Tibial nerve (tissue), 4 donors: ENCODE results near the gene LY86. TPM values are rescaled to one million over a fixed set of nuclear protein-coding genes. Genes with fewer than 3 reads are reported as not detected.
A peak's percentile ranks its signal among the peaks of the same experiment; 100 is the strongest.

Experiments
- DNase-seq, 2 donors: peaks; one replicate each; pipeline ENCODE4 v3.0.0-alpha.2; 2019; ENCODE audit warnings: low spot score in 2 of 2
- H3K27ac ChIP-seq, 4 donors: fragments of 200-600 bp; sonication (generic) in 3 of 4; one replicate each; pipeline ENCODE4 v1.5.1; 2017 to 2019; ENCODE audit warnings: mild to moderate bottlenecking in 1 of 4
- H3K27me3 ChIP-seq, 2 donors: fragments of 200-600 bp; sonication (generic) in 1 of 2; one replicate each; pipeline versions ENCODE4 v1.5.1 to v1.6.0; 2017 to 2019
- H3K36me3 ChIP-seq, 3 donors: fragments of 200-600 bp; sonication (generic); one replicate each; pipeline ENCODE4 v1.5.1; 2018 to 2019
- H3K4me1 ChIP-seq, 4 donors: fragments of 200-600 bp; sonication (generic) in 3 of 4; one replicate each; pipeline ENCODE4 v1.5.1; 2017 to 2019
- H3K4me3 ChIP-seq, 4 donors: fragments of 200-600 bp; sonication (generic) in 3 of 4; one replicate each; pipeline ENCODE4 v1.5.1; 2017 to 2019; ENCODE audit warnings: mild to moderate bottlenecking in 1 of 4, moderate library complexity in 1 of 4
- H3K9me3 ChIP-seq, 4 donors: fragments of 200-600 bp; sonication (generic) in 3 of 4; one replicate each; pipeline ENCODE4 v1.5.1; 2017 to 2019
- CTCF ChIP-seq, 5 experiments: fragments of 200-600 bp in 3 of 5; fragments of 450-650 bp in 2 of 5; sonication (generic) in 3 of 5; IDR thresholded peaks; one replicate each; pipeline ENCODE4 v1.5.1; 2016 to 2019; ENCODE audit warnings: antibody characterized with exemption in 5 of 5, mild to moderate bottlenecking in 3 of 5, moderate library complexity in 2 of 5
- EP300 ChIP-seq, 2 donors: sonication (generic); formaldehyde crosslinking; IDR thresholded peaks; one replicate each; pipeline ENCODE4 v1.6.1; 2017; ENCODE audit warnings: antibody characterized with exemption in 2 of 2, mild to moderate bottlenecking in 1 of 2
- POLR2A ChIP-seq, 2 donors: fragments of 450-650 bp; IDR thresholded peaks; one replicate each; pipeline ENCODE4 v1.6.1; 2017; ENCODE audit warnings: antibody characterized with exemption in 2 of 2, mild to moderate bottlenecking in 2 of 2, moderate library complexity in 2 of 2
- WGBS, 2 donors: methylation state at CpG; one replicate each; pipeline ENCODE4 v1.1.5; 2018; 5-methylcytosine and 5-hydroxymethylcytosine counted together
- total RNA-seq, 4 donors: library from RNA; depleted of rRNA; stranded (reverse); fragments of >200 nt; gene quantifications; one replicate each; pipeline ENCODE4 v1.1.0, GENCODE V29; 2016

LY86 gene
- total RNA-seq, 4 donors from 2014 or later = 0.60 to 8.3 (median 4.5) TPM

DNA sequence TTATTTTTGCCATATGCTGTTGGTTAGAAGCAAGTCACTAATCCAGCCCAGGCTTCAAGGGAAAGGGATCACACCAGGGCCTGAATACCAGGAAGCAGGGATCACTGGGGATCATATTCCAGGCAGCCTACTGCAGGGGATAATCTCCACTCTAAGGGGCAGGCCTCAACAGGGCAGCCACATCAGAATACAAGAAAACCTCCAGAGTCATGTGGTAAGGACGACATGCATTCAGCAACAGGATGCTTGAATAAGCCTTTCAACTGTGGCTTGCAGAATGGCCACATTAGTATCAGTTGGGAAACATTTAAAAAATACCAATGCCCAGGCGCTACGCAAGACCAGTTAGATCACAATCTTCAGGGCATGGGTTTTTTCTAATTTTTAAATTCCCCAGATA lies 109.1 kb downstream of the LY86 start:
- H3K4me3 ChIP-seq = no peak overlapping the region
- no peak for DNase-seq
- H3K27ac ChIP-seq = peak overlapping the region in 2 of 4 donors; percentile 11 to 84
- H3K36me3 ChIP-seq = no peaks in the 10 kb centered on the region
- H3K9me3 ChIP-seq = no peaks in the 10 kb centered on the region
- 90 to 94% methylated on average over 3 of the region's 3 CpGs for WGBS, 2 donors
- peaks cover 0 to 71% (median 39%) of the 10 kb centered on the region in 4 donors for H3K4me1 ChIP-seq
- H3K27me3 ChIP-seq = no peaks in the 10 kb centered on the region
- TF ChIP-seq CTCF (IDR thresholded peaks at IDR 0.05) (no peak), EP300 (IDR thresholded peaks at IDR 0.05) (no peak), POLR2A (IDR thresholded peaks at IDR 0.05) (no peak)

- H3K4me3 ChIP-seq = no peak overlapping the region
- no peaks in the 10 kb centered on the region for H3K36me3 ChIP-seq
- TF ChIP-seq EP300 (IDR thresholded peaks at IDR 0.05) (peak in 1 of 2 donors; percentile 32), CTCF (IDR thresholded peaks at IDR 0.05) (no peak), POLR2A (IDR thresholded peaks at IDR 0.05) (no peak)
- peak overlapping the region; percentile 24 to 83 (median 72) for H3K27ac ChIP-seq
- DNase-seq = peak; percentile 72 to 81
- peaks cover 0 to 62% (median 34%) of the 10 kb centered on the region in 4 donors for H3K4me1 ChIP-seq
- H3K27me3 ChIP-seq = no peaks in the 10 kb centered on the region
- 22 to 28% methylated on average over 11 of the region's 11 CpGs for WGBS, 2 donors
- no peaks in the 10 kb centered on the region for H3K9me3 ChIP-seq
These were observed 111.3 kb downstream of the LY86 start for GRCh38 chr6:6699741-6700367.

DNA sequence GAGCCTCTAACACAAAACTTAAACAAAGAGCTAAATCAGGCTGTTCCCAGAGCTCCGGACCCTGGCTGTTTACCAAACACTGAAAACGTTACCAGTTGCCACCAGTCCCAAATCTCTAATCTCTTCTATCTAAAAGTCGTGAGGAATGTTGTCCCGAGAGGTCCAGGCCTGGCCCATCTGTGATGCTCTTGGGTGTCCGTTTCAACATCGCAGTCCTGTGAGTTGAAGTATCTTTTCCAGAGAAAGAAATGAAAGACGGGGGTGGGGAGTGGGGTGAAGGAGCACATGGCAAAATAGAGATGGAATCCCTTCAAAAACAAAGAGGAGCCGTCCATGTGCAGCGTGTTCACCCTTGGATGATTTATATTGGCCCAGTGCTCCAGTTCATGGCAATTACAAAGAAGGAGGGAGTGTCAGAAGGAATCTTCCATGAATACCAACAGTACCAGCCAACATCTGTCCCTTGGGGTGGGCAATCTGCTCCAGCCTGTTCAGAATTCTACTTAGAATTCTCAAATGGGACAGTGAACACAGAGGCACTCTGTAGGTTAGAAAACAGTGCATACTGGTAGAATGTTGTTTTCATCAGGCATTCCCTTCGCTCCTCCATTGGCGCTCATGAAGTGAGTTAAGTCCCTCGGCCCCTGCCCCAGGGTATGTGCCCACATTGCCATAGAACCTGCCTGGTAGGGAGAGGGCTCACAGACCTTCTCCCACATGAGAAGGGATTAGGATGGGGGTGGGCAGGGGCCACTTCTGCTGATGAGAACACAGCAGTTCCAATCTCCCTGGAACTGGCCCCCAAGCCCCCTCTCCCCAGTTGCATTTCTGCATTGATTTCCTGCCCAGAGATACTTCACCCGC lies 112.1 kb downstream of the LY86 start:
- peak overlapping the region; percentile 24 to 83 (median 72) for H3K27ac ChIP-seq
- WGBS, 2 donors = 38 to 45% methylated on average over 13 of the region's 13 CpGs
- TF ChIP-seq POLR2A (IDR thresholded peaks at IDR 0.05) = no peak

GRCh38 chr6:6701864-6702263 lies 113.3 kb downstream of the LY86 start:
- DNase-seq = no peak
- 68 to 73% methylated on average over 9 of the region's 9 CpGs for WGBS, 2 donors
- Histone ChIP-seq H3K4me1 (peaks cover 0 to 42% (median 17%) of the 10 kb centered on the region in 4 donors), H3K4me3 (no peak overlapping the region), H3K27ac (peak overlapping the region in 3 of 4 donors; percentile 27 to 83 (median 78)), H3K36me3 (no peaks in the 10 kb centered on the region), H3K27me3 (no peaks in the 10 kb centered on the region), H3K9me3 (no peaks in the 10 kb centered on the region)
- TF ChIP-seq EP300 (IDR thresholded peaks at IDR 0.05) = peak in 1 of 2 donors; percentile 47
- peak in 1 of 5 experiments; percentile 6 for TF ChIP-seq CTCF (IDR thresholded peaks at IDR 0.05)
- no peak for TF ChIP-seq POLR2A (IDR thresholded peaks at IDR 0.05)

More for the DNA sequence above, 112.1 kb downstream of the LY86 start:
- Histone ChIP-seq H3K27me3 (no peaks in the 10 kb centered on the region), H3K4me3 (no peak overlapping the region), H3K36me3 (no peaks in the 10 kb centered on the region), H3K4me1 (peaks cover 0 to 55% (median 27%) of the 10 kb centered on the region in 4 donors), H3K9me3 (no peaks in the 10 kb centered on the region)
- DNase-seq = no peak

DNA sequence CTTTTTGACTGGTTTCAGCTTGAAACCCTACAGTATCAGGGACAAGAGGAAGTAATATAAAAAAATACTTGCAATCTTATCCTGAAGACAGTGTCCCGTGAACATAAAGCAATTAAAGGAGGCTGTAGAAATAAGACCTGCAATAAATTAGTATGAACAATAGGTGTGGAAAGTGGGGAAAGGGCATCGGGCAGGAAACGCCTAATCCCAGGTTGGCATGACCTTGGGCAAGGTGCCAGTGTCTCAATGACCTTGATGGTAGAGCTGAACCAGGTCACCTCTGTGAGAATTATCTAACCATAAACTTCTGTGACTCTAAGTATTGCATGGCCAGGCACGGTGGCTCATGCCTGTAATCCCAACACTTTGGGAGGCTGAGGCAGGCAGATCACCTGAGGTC lies 115.2 kb downstream of the LY86 start:
- 75 to 84% methylated on average over 4 of the region's 4 CpGs for WGBS, 2 donors
- no peak for TF ChIP-seq POLR2A (IDR thresholded peaks at IDR 0.05)
- TF ChIP-seq CTCF (IDR thresholded peaks at IDR 0.05) = no peak
- no peak for TF ChIP-seq EP300 (IDR thresholded peaks at IDR 0.05)
- Histone ChIP-seq H3K27me3 (no peaks in the 10 kb centered on the region), H3K9me3 (no peaks in the 10 kb centered on the region), H3K36me3 (no peaks in the 10 kb centered on the region), H3K4me3 (no peak overlapping the region), H3K27ac (peak overlapping the region in 2 of 4 donors; percentile 36 to 74), H3K4me1 (peaks cover 0 to 34% (median 14%) of the 10 kb centered on the region in 4 donors)
- no peak for DNase-seq
